ENCODE data around the gene CLEC10A. TPM values are rescaled to one million over a fixed set of nuclear protein-coding genes. Genes with fewer than 3 reads are reported as not detected.
"Not testable (repeated sequence)": the region's sequence is repeated elsewhere in the genome, so short reads cannot be mapped to it uniquely, and the experiment has no call there.

CLEC10A gene
- total RNA-seq, 4 donors from 2014 or later, result 6.3 to 7.0 TPM; not detected in 2

GRCh38 chr17:7056386-7056785, 23.7 kb downstream of the CLEC10A start:
- H3K27ac ChIP-seq, result no peak overlapping the region
- H3K36me3 ChIP-seq, result no peaks in the 10 kb centered on the region
- H3K4me3 ChIP-seq, result no peak overlapping the region
- intact Hi-C loops (cut with DNase I; ENCODE audit: low total_unique reads), result no loop called here
- no peak for DNase-seq
- in situ Hi-C loops (cut with MboI; ENCODE audit: low pct_ligation_motif_present in 1 of 4, low pct_unique_long_range_greater_than_20kb in 1 of 4, low sequenced_read_pairs in 3 of 4), result no loop called here
- H3K9me3 ChIP-seq, result no peaks in the 10 kb centered on the region
- WGBS, 2 donors (ENCODE audit: low coverage in 1 of 2), result 76 to 88% methylated on average over 3 to 4 of the region's 4 CpGs
- no peaks in the 10 kb centered on the region for H3K27me3 ChIP-seq
- no peaks in the 10 kb centered on the region for H3K4me1 ChIP-seq
- TF ChIP-seq POLR2AphosphoS5 (IDR thresholded peaks at IDR 0.05) (no peak), CTCF (IDR thresholded peaks at IDR 0.05) (no peak), EP300 (IDR thresholded peaks at IDR 0.05; ENCODE audit: low read depth) (no peak), POLR2A (IDR thresholded peaks at IDR 0.05) (no peak)

- DNase-seq; H3K4me3 ChIP-seq; H3K36me3 ChIP-seq; H3K9me3 ChIP-seq; H3K27me3 ChIP-seq; H3K27ac ChIP-seq; intact Hi-C loops (cut with DNase I; ENCODE audit: low total_unique reads): not testable (repeated sequence)
- peaks cover 7 to 21% (median 16%) of the 10 kb centered on the region in 4 donors for H3K4me1 ChIP-seq
- in situ Hi-C loops (cut with MboI; ENCODE audit: low pct_ligation_motif_present in 1 of 4, low pct_unique_long_range_greater_than_20kb in 1 of 4, low sequenced_read_pairs in 3 of 4), result loop anchor here in 2 of 4 donors (5.0 kb wide), 1 partner anchor 87 kb away; no protein-coding TSS in a partner anchor
- 78 to 80% methylated on average over 5 to 9 of the region's 9 CpGs for WGBS, 2 donors (ENCODE audit: low coverage in 1 of 2)
These were observed 29.5 kb downstream of the CLEC10A start for GRCh38 chr17:7050583-7050982.

- Histone ChIP-seq H3K36me3 (no peaks in the 10 kb centered on the region), H3K27me3 (peaks cover 5% of the 10 kb centered on the region), H3K9me3 (no peaks in the 10 kb centered on the region), H3K27ac (no peak overlapping the region), H3K4me3 (no peak overlapping the region), H3K4me1 (peaks cover 8 to 28% (median 20%) of the 10 kb centered on the region in 4 donors)
- intact Hi-C loops (cut with DNase I; ENCODE audit: low total_unique reads), result loop anchor here (10.0 kb wide), 1 partner anchor 536 kb away; the partner anchor contains the start of gene MPDU1
- 73 to 93% methylated on average over 3 to 6 of the region's 6 CpGs for WGBS, 2 donors (ENCODE audit: low coverage in 1 of 2)
- no peak for DNase-seq
- in situ Hi-C loops (cut with MboI; ENCODE audit: low pct_ligation_motif_present in 1 of 4, low pct_unique_long_range_greater_than_20kb in 1 of 4, low sequenced_read_pairs in 3 of 4), result loop anchor here (5.0 to 25.0 kb wide), 4 partner anchors 88 to 288 kb away; partner anchors contain the start of genes SLC2A4 (in 2 of the 4), YBX2 (in 2 of the 4), ACADVL (in 1 of the 4) and ACAP1 (in 1 of the 4)
- TF ChIP-seq CTCF (IDR thresholded peaks at IDR 0.05), result no peak
- TF ChIP-seq POLR2A (IDR thresholded peaks at IDR 0.05), result no peak
- TF ChIP-seq POLR2AphosphoS5 (IDR thresholded peaks at IDR 0.05), result no peak
- no peak for TF ChIP-seq EP300 (IDR thresholded peaks at IDR 0.05; ENCODE audit: low read depth)
These were observed 31.1 kb downstream of the CLEC10A start for GRCh38 chr17:7048968-7049367.

- peaks cover 22 to 42% (median 33%) of the 10 kb centered on the region in 4 donors for H3K4me1 ChIP-seq
- intact Hi-C loops (cut with DNase I; ENCODE audit: low total_unique reads) (loop anchor here (10.0 kb wide), 1 partner anchor 537 kb away; the partner anchor contains the start of gene MPDU1), in situ Hi-C loops (cut with MboI; ENCODE audit: low pct_ligation_motif_present in 1 of 4, low pct_unique_long_range_greater_than_20kb in 1 of 4, low sequenced_read_pairs in 3 of 4) (loop anchor here (5.0 to 25.0 kb wide), 4 partner anchors 90 to 290 kb away; partner anchors contain the start of genes SLC2A4 (in 2 of the 4), YBX2 (in 2 of the 4), ACADVL (in 1 of the 4) and ACAP1 (in 1 of the 4))
- H3K36me3 ChIP-seq, result no peaks in the 10 kb centered on the region
- WGBS, 2 donors (ENCODE audit: low coverage in 1 of 2), result 43 to 44% methylated on average over 5 to 6 of the region's 6 CpGs
- no peaks in the 10 kb centered on the region for H3K9me3 ChIP-seq
- no peak for DNase-seq
- peak overlapping the region; percentile 75 to 94 (median 82) for H3K27ac ChIP-seq
- no peak for TF ChIP-seq EP300 (IDR thresholded peaks at IDR 0.05; ENCODE audit: low read depth)
- no peak for TF ChIP-seq CTCF (IDR thresholded peaks at IDR 0.05)
- TF ChIP-seq POLR2A (IDR thresholded peaks at IDR 0.05), result no peak
- TF ChIP-seq POLR2AphosphoS5 (IDR thresholded peaks at IDR 0.05), result no peak
- H3K4me3 ChIP-seq, result no peak overlapping the region
- peaks cover 17% of the 10 kb centered on the region for H3K27me3 ChIP-seq
These were observed 32.5 kb downstream of the CLEC10A start for GRCh38 chr17:7047566-7047965.

All from transverse colon (tissue), 4 donors.